Fibroblast of lung (primary cell): ENCODE results near the gene BMPR1A. TPM values are rescaled to one million over a fixed set of nuclear protein-coding genes. Genes with fewer than 3 reads are reported as not detected.
A peak's percentile ranks its signal among the peaks of the same experiment; 100 is the strongest.

ENCODE experiments used
- DNase-seq, 2 donors: peaks; one replicate each; pipeline versions ENCODE4 v3.0.0 to v3.0.0-alpha.2; 2010; ENCODE audit warnings: low read depth in 2 of 2
- H2AFZ ChIP-seq: 2 replicates; pipeline ENCODE4 v1.5.1; 2012; ENCODE audit warnings: low read length, control low read depth, inconsistent platforms
- H3K27ac ChIP-seq: 2 replicates; pipeline ENCODE4 v1.5.1; 2011; ENCODE audit warnings: low read length, control low read depth; ENCODE audit not compliant: insufficient read depth
- H3K27me3 ChIP-seq: 2 replicates; pipeline ENCODE4 v1.5.1; 2011; ENCODE audit warnings: mild to moderate bottlenecking, low read length; ENCODE audit not compliant: control insufficient read depth, insufficient read depth
- H3K36me3 ChIP-seq: 2 replicates; pipeline ENCODE4 v1.5.1; 2011; ENCODE audit warnings: low read length; ENCODE audit not compliant: control insufficient read depth, insufficient read depth
- H3K4me1 ChIP-seq: 2 replicates; pipeline ENCODE4 v1.5.1; 2011; ENCODE audit warnings: low read length; ENCODE audit not compliant: control insufficient read depth, insufficient read depth; ENCODE audit errors: extremely low read depth
- H3K4me2 ChIP-seq: 2 replicates; pipeline ENCODE4 v1.5.1; 2011; ENCODE audit warnings: low read length, control low read depth; ENCODE audit not compliant: insufficient read depth; ENCODE audit errors: extremely low read depth
- H3K4me3 ChIP-seq, 4 experiments: fragments of 200-600 bp in 1 of 4; sonication (generic) in 1 of 4; replicated peaks in 1 of 4; 2 replicates each; pipeline ENCODE4 v1.5.1; 2011 to 2016; ENCODE audit warnings: low read length in 4 of 4, low read depth in 3 of 4, mild to moderate bottlenecking in 3 of 4, control low read depth in 2 of 4, inconsistent platforms in 1 of 4, mixed read lengths in 1 of 4; ENCODE audit not compliant: insufficient read depth in 1 of 4; ENCODE audit errors: control extremely low read depth in 1 of 4
- H3K79me2 ChIP-seq: 2 replicates; pipeline ENCODE4 v1.5.1; 2012; ENCODE audit warnings: mild to moderate bottlenecking, low read length, inconsistent platforms; ENCODE audit not compliant: control insufficient read depth, insufficient read depth
- H3K9ac ChIP-seq: 2 replicates; pipeline ENCODE4 v1.5.1; 2011; ENCODE audit warnings: mild to moderate bottlenecking, low read length, control low read depth; ENCODE audit not compliant: insufficient read depth
- H3K9me3 ChIP-seq: 2 replicates; pipeline ENCODE4 v1.5.1; 2012; ENCODE audit warnings: low read depth, low read length; ENCODE audit not compliant: control insufficient read depth, insufficient read depth
- H4K20me1 ChIP-seq: 2 replicates; pipeline ENCODE4 v1.5.1; 2011; ENCODE audit warnings: low read length; ENCODE audit not compliant: control insufficient read depth, insufficient read depth; ENCODE audit errors: extremely low read depth
- CTCF ChIP-seq, 2 donors: IDR thresholded peaks in 1 of 2; conservative IDR thresholded peaks in 1 of 2; 1 replicate in 1 of 2; 2 replicates in 1 of 2; pipeline ENCODE4 v1.5.1; 2011 to 2012; ENCODE audit warnings: low read length in 2 of 2, control low read depth in 1 of 2, inconsistent platforms in 1 of 2, low read depth in 1 of 2, mild to moderate bottlenecking in 1 of 2
- EZH2 ChIP-seq: IDR thresholded peaks from 2 replicates; pipeline ENCODE4 v1.5.1; 2012; ENCODE audit warnings: low read length, control low read depth, mild to moderate bottlenecking; ENCODE audit errors: missing control alignments
- polyA plus RNA-seq, 2 donors: library from polyadenylated mRNA; depleted of rRNA in 1 of 2; stranded (reverse) in 1 of 2; unstranded in 1 of 2; fragments of >200 nt; gene quantifications; 2 replicates each; pipeline ENCODE4 v1.2.1, GENCODE V29; 2011 to 2012; ENCODE audit warnings: missing spikeins in 1 of 2
- total RNA-seq: library from RNA; depleted of rRNA; stranded (reverse); fragments of >200 nt; gene quantifications from 2 replicates; pipeline ENCODE4 v1.2.1, GENCODE V29; 2014

Gene BMPR1A
- total and polyA plus RNA-seq, 2 donors (not counting 1 experiment from before 2014, with no cell fraction given), result 52.8 to 61.8 TPM

GRCh38 chr10:86757113-86757972, 924 bp downstream of the BMPR1A start:
- Histone ChIP-seq H3K36me3 (no peaks in the 10 kb centered on the region), H3K27ac (peak overlapping the region; percentile 73), H3K4me2 (peak overlapping the region; percentile 82), H3K79me2 (peaks cover 56% of the 10 kb centered on the region), H3K9ac (peak overlapping the region; percentile 81), H3K27me3 (no peaks in the 10 kb centered on the region), H3K4me3 (peak overlapping the region; percentile 63 to 96 (median 76)), H2AFZ (no peak overlapping the region), H3K4me1 (no peaks in the 10 kb centered on the region), H3K9me3 (no peaks in the 10 kb centered on the region), H4K20me1 (no peaks in the 10 kb centered on the region)
- DNase-seq, result peak; percentile 66 to 70
- TF ChIP-seq EZH2 (no peak), CTCF (conservative IDR thresholded peaks at IDR 0.05 in 1 of 2, IDR thresholded peaks at IDR 0.05 in 1 of 2; ENCODE audit: low read depth in 1 of 2, low read length in 2 of 2) (peak; percentile 29 to 40)

DNA sequence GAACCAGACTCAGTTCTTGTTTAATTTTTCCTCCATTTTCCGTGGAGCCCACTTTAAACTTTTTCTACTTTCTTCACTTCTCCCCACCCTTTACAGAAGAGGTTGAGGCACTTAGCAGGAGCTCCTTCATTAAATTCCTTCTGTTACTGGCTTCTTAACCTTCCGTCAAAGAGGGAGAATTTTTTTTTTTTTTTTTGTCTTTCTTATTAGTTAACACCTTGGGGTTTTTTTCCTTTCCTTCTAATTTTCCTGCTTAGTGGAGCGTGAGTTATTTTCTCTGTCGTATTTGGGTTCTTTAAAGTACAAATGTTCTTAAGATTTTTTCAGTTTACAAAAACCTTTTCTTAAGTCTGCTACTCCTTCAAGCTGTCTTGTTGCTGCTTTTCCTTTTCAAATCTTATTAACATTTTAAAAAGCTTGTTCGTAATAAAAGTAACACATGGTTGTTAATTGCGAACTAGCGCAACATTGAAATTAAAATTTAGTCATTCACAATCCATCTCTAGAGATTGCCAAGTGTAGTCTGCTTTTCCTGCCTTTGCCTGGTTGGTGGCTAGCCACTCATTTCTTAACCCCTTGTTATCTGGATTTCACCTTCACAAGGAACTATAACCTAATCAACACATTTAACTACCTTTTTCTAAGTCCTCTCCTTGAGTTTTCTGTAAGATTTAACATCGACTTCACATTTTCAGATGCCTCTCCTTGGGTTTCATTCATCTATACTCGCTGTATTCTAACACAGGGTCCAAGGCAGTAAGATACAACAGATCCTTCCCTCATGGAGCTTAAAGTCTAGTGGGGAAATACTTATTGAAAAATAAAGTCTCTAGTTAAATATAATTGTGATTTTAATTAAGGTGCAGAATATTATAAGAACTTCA, 2.0 kb downstream of the BMPR1A start:
- Histone ChIP-seq H4K20me1 (no peaks in the 10 kb centered on the region), H3K27me3 (no peaks in the 10 kb centered on the region), H3K79me2 (peaks cover 62% of the 10 kb centered on the region), H3K9ac (peak overlapping the region; percentile 3), H3K27ac (peak overlapping the region; percentile 73), H3K9me3 (no peaks in the 10 kb centered on the region), H2AFZ (no peak overlapping the region), H3K4me1 (no peaks in the 10 kb centered on the region), H3K4me2 (peak overlapping the region; percentile 82), H3K4me3 (peak overlapping the region; percentile 63 to 96 (median 76)), H3K36me3 (no peaks in the 10 kb centered on the region)
- TF ChIP-seq EZH2, result no peak
- peak; percentile 33 to 48 for DNase-seq

DNA sequence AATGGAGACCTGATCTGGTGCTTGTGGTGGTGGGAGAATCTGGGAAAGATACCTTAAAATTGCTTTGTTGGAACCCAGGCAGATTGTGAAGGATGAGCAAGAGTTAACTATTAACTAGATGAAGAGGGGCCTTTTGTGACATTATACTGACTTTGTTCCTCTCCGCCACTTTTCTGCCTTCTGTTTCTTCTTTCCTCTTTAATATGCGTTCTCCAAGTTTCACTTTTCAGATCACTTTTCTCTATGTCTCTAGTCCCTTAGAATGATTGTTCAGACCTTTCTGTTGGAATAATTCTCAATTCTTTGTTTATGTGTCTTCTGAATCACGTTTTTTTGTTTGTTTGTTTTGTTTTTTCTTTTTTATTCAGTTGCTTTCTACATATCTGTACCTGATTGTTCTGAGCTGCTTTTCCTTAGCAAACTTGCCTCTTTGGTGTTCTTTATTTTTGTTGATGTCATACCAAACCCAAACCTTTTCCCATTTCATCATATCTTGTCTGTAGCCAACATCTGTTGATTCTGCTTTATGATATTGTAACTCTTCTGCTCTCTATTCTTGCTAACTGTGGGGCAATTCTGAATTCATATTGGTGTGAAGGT, 2.8 kb downstream of the BMPR1A start:
- Histone ChIP-seq H3K27ac (no peak overlapping the region), H2AFZ (no peak overlapping the region), H3K4me3 (peak overlapping the region; percentile 63 to 96 (median 76)), H3K9ac (peak overlapping the region; percentile 4), H3K27me3 (no peaks in the 10 kb centered on the region), H3K36me3 (no peaks in the 10 kb centered on the region), H4K20me1 (no peaks in the 10 kb centered on the region), H3K9me3 (no peaks in the 10 kb centered on the region), H3K4me2 (peak overlapping the region; percentile 82), H3K4me1 (no peaks in the 10 kb centered on the region), H3K79me2 (peaks cover 65% of the 10 kb centered on the region)
- peak in 1 of 2 donors; percentile 30 for DNase-seq
- TF ChIP-seq CTCF (conservative IDR thresholded peaks at IDR 0.05 in 1 of 2, IDR thresholded peaks at IDR 0.05 in 1 of 2; ENCODE audit: low read depth in 1 of 2, low read length in 2 of 2) (no peak), EZH2 (no peak)
